ENCODE measurements around the gene ZNF773.

- TF ChIP-seq CTCF (IDR thresholded peaks at IDR 0.05) = no peak
- TF ChIP-seq POLR2A (IDR thresholded peaks at IDR 0.05) = no peak
Measured at GRCh38 chr19:57537953-57538547, 38.3 kb downstream of the ZNF773 start.

Measured in heart left ventricle (tissue), 13 donors.